Hepatocyte (in vitro differentiated cells): Measurements from ENCODE around the gene SHQ1. TPM values are rescaled to one million over a fixed set of nuclear protein-coding genes. Genes with fewer than 3 reads are reported as not detected.

Source experiments
- DNase-seq: peaks from one replicate; pipeline ENCODE4 v3.0.0-alpha.2; 2016; ENCODE audit warnings: low spot score
- H2AFZ ChIP-seq: fragments of 200-600 bp; sonication (generic); 2 replicates; pipeline ENCODE4 v1.6.0; 2016; ENCODE audit warnings: antibody characterized with exemption, mild to moderate bottlenecking
- H3K27ac ChIP-seq: fragments of 200-600 bp; sonication (generic); 2 replicates; pipeline ENCODE4 v1.5.1; 2016; ENCODE audit warnings: mild to moderate bottlenecking
- H3K27me3 ChIP-seq: fragments of 200-600 bp; sonication (generic); 2 replicates; pipeline ENCODE4 v1.6.1; 2016
- H3K36me3 ChIP-seq: fragments of 200-600 bp; sonication (generic); replicated peaks from 2 replicates; pipeline ENCODE4 v1.5.1; 2016; ENCODE audit warnings: low read depth; ENCODE audit not compliant: insufficient read depth
- H3K4me1 ChIP-seq: fragments of 200-600 bp; sonication (generic); 2 replicates; pipeline ENCODE4 v1.5.1; 2016; ENCODE audit warnings: mild to moderate bottlenecking, moderate library complexity; ENCODE audit not compliant: insufficient read depth
- H3K4me2 ChIP-seq: fragments of 200-600 bp; sonication (generic); 2 replicates; pipeline ENCODE4 v1.6.0; 2016
- H3K4me3 ChIP-seq: fragments of 200-600 bp; sonication (generic); 2 replicates; pipeline ENCODE4 v1.5.1; 2016; ENCODE audit warnings: mild to moderate bottlenecking
- H3K79me2 ChIP-seq: fragments of 200-600 bp; sonication (generic); 2 replicates; pipeline ENCODE4 v1.6.0; 2017; ENCODE audit warnings: mild to moderate bottlenecking
- H3K9me2 ChIP-seq: fragments of 200-600 bp; sonication (generic); replicated peaks from 2 replicates; pipeline ENCODE4 v1.6.0; 2017; ENCODE audit warnings: mild to moderate bottlenecking; ENCODE audit not compliant: insufficient read depth
- H3K9me3 ChIP-seq: fragments of 200-600 bp; sonication (generic); 2 replicates; pipeline ENCODE4 v1.5.1; 2016; ENCODE audit warnings: low read depth, mild to moderate bottlenecking
- H4K20me1 ChIP-seq: fragments of 200-600 bp; sonication (generic); 2 replicates; pipeline ENCODE4 v1.6.0; 2016; ENCODE audit warnings: mild to moderate bottlenecking; ENCODE audit not compliant: insufficient read depth, poor library complexity, severe bottlenecking
- CTCF ChIP-seq: fragments of 200-600 bp; sonication (generic); IDR thresholded peaks from 2 replicates; pipeline ENCODE4 v1.5.1; 2016; ENCODE audit warnings: antibody characterized with exemption, mild to moderate bottlenecking; ENCODE audit not compliant: poor library complexity
- EZH2 ChIP-seq: fragments of 200-600 bp; sonication (generic); IDR thresholded peaks from 2 replicates; pipeline ENCODE4 v1.6.1; 2016; ENCODE audit warnings: antibody characterized with exemption, mild to moderate bottlenecking, borderline replicate concordance
- EZH2phosphoT487 ChIP-seq: fragments of 200-600 bp; sonication (generic); IDR thresholded peaks from one replicate; pipeline ENCODE4 v1.6.1; 2018; ENCODE audit warnings: antibody characterized with exemption, mild to moderate bottlenecking, low read depth, moderate library complexity; ENCODE audit not compliant: unreplicated experiment, severe bottlenecking
- WGBS: methylation state at CpG from one replicate; pipeline ENCODE4 v1.1.6; 2016; ENCODE audit warnings: low lambda C conversion rate; ENCODE audit errors: missing lambda C conversion rate; 5-methylcytosine and 5-hydroxymethylcytosine counted together
- polyA plus RNA-seq: library from polyadenylated mRNA; unstranded; fragments of >200 nt; fragmentation: Nextera tagmentation; extraction: Ambion mirVana; gene quantifications from 2 replicates; pipeline ENCODE4 v1.2.1, GENCODE V29; 2016
- total RNA-seq: library from RNA; depleted of rRNA; stranded (reverse); fragments of >200 nt; gene quantifications from 2 replicates; pipeline ENCODE4 v1.2.3, GENCODE V29; 2014

Gene SHQ1
- total and polyA plus RNA-seq, 2 experiments from 2014 or later, result 11.1 to 16.8 TPM

GRCh38 chr3:72890166-72890925 is 42.1 kb upstream of the SHQ1 start:
- Histone ChIP-seq H2AFZ (no peak overlapping the region), H3K4me3 (no peak overlapping the region), H4K20me1 (no peaks in the 10 kb centered on the region), H3K9me3 (no peaks in the 10 kb centered on the region), H3K27me3 (no peaks in the 10 kb centered on the region), H3K9me2 (no peaks in the 10 kb centered on the region), H3K4me1 (peaks cover 42% of the 10 kb centered on the region), H3K27ac (peak overlapping the region; percentile 81), H3K79me2 (peaks cover 32% of the 10 kb centered on the region), H3K4me2 (peak overlapping the region; percentile 81), H3K36me3 (no peaks in the 10 kb centered on the region)
- 85% methylated on average over 10 of the region's 10 CpGs for WGBS
- TF ChIP-seq EZH2 (no peak), CTCF (no peak), EZH2phosphoT487 (no peak)
- no peak for DNase-seq

GRCh38 chr3:72889310-72890165 is 41.3 kb upstream of the SHQ1 start:
- TF ChIP-seq EZH2 (no peak), EZH2phosphoT487 (no peak), CTCF (no peak)
- Histone ChIP-seq H3K79me2 (peaks cover 24% of the 10 kb centered on the region), H3K4me2 (peak overlapping the region; percentile 81), H3K27me3 (no peaks in the 10 kb centered on the region), H3K4me1 (peaks cover 42% of the 10 kb centered on the region), H2AFZ (peak overlapping the region; percentile 36), H4K20me1 (no peaks in the 10 kb centered on the region), H3K4me3 (peak overlapping the region; percentile 49), H3K9me2 (no peaks in the 10 kb centered on the region), H3K9me3 (no peaks in the 10 kb centered on the region), H3K36me3 (no peaks in the 10 kb centered on the region), H3K27ac (peak overlapping the region; percentile 81)
- DNase-seq, result no peak
- 62% methylated on average over 13 of the region's 13 CpGs for WGBS

DNA sequence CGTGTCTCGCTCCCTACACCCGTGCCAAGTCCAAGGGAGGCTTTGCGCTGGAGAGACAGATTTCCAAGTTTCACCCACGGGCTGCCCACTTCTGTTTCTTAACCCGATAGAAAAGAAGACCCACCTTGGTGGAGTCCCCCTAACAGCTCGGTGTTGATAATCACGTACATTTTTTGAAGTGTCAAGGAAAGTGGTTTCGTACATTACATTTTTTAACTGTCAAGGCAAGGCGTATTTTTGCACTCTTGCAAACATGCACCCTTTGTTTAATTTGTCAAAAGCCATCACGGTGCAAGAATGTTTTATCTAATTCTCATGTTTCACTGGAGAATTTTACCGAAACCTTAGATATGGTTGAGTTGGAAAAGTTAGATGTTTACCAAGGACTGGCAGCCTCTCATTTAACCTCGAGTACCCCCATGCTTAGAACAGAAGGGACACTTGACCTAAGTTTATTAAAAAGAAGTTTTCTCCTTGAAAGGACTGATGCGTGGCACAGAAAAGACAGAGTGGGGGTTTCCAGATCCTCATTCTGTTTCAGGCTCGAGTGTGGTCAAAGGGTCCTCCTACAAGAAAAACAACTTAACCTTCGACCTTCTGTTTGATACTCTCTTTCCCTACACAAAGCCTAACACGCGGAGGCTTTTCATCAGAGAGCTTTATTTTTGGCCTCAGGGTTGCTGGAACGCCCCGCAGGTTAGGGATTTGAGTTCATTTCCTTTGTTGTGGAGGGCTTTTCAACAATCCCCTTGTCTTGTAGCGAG is 40.5 kb upstream of the SHQ1 start:
- peak overlapping the region; percentile 81 for H3K4me2 ChIP-seq
- WGBS, result 5% methylated on average over 21 of the region's 21 CpGs
- H3K36me3 ChIP-seq, result no peaks in the 10 kb centered on the region
- DNase-seq, result no peak
- no peaks in the 10 kb centered on the region for H4K20me1 ChIP-seq
- TF ChIP-seq CTCF, result no peak
- H3K9me2 ChIP-seq, result no peaks in the 10 kb centered on the region
- H3K9me3 ChIP-seq, result no peaks in the 10 kb centered on the region
- peaks cover 15% of the 10 kb centered on the region for H3K79me2 ChIP-seq
- no peaks in the 10 kb centered on the region for H3K27me3 ChIP-seq
- H3K4me1 ChIP-seq, result peaks cover 42% of the 10 kb centered on the region
- peak overlapping the region; percentile 49 for H3K4me3 ChIP-seq
- H3K27ac ChIP-seq, result peak overlapping the region; percentile 81
- peak overlapping the region; percentile 36 for H2AFZ ChIP-seq
